NT2/D1 (cell line): ENCODE data around the gene GPR152.

Source experiments
- DNase-seq: peaks from one replicate; pipeline ENCODE4 v3.0.0-alpha.2; 2011; ENCODE audit warnings: low read depth, low spot score
- H3K27me3 ChIP-seq: 2 replicates; pipeline ENCODE4 v1.6.0; 2011; ENCODE audit warnings: mild to moderate bottlenecking; ENCODE audit not compliant: insufficient read length, insufficient read depth
- H3K36me3 ChIP-seq: 2 replicates; pipeline ENCODE4 v1.6.1; 2011; ENCODE audit warnings: mild to moderate bottlenecking, low read length, mixed read lengths; ENCODE audit not compliant: insufficient read depth, insufficient read length
- H3K4me1 ChIP-seq: 2 replicates; pipeline ENCODE4 v1.5.1; 2011; ENCODE audit not compliant: insufficient read depth, insufficient read length
- H3K4me3 ChIP-seq: 2 replicates; pipeline ENCODE4 v1.5.1; 2011; ENCODE audit warnings: low read depth; ENCODE audit not compliant: insufficient read length
- H3K9ac ChIP-seq: 2 replicates; pipeline ENCODE4 v1.6.0; 2011; ENCODE audit warnings: low read depth; ENCODE audit not compliant: insufficient read length
- H3K9me3 ChIP-seq: 2 replicates; pipeline ENCODE4 v1.5.1; 2011; ENCODE audit warnings: mild to moderate bottlenecking, low read length; ENCODE audit not compliant: insufficient read depth
- SUZ12 ChIP-seq: IDR thresholded peaks from 2 replicates; pipeline ENCODE4 v1.6.1; 2011; ENCODE audit not compliant: insufficient read length, insufficient read depth; ENCODE audit errors: extremely low read depth
- YY1 ChIP-seq: IDR thresholded peaks from 2 replicates; pipeline ENCODE4 v1.6.1; 2011; ENCODE audit not compliant: insufficient read length, insufficient read depth
- ZNF274 ChIP-seq: IDR thresholded peaks from 2 replicates; pipeline ENCODE4 v1.6.1; 2011; ENCODE audit warnings: mild to moderate bottlenecking, low read depth, low read length

Gene GPR152

GRCh38 chr11:67415501-67416304 is 36.8 kb downstream of the GPR152 start, which contains the start of gene CARNS1:
CARNS1 (plus strand) TSS chr11:67415678; CDS start chr11:67416200, 522 bp downstream.
- Histone ChIP-seq H3K36me3 (peaks cover 2% of the 10 kb centered on the region), H3K4me1 (peaks cover 61% of the 10 kb centered on the region), H3K9ac (peak within 1 kb of the TSS; percentile 74), H3K27me3 (peaks cover 44% of the 10 kb centered on the region), H3K4me3 (peak within 1 kb of the TSS; percentile 40), H3K9me3 (no peaks in the 10 kb centered on the region)
- no peak for DNase-seq
- TF ChIP-seq YY1 (no peak), ZNF274 (no peak), SUZ12 (no peak)

- Histone ChIP-seq H3K4me3 (no peak overlapping the region), H3K4me1 (peaks cover 64% of the 10 kb centered on the region), H3K27me3 (peaks cover 34% of the 10 kb centered on the region), H3K36me3 (no peaks in the 10 kb centered on the region), H3K9me3 (no peaks in the 10 kb centered on the region), H3K9ac (peak overlapping the region; percentile 51)
- no peak for DNase-seq
- TF ChIP-seq SUZ12 (no peak), ZNF274 (no peak), YY1 (no peak)
Measured at GRCh38 chr11:67413266-67413849, 39.2 kb downstream of the GPR152 start.

- no peak overlapping the region for H3K4me3 ChIP-seq
- DNase-seq = no peak
- peak overlapping the region; percentile 51 for H3K9ac ChIP-seq
- TF ChIP-seq SUZ12 = no peak
- no peak for TF ChIP-seq ZNF274
- TF ChIP-seq YY1 = no peak
- H3K36me3 ChIP-seq = no peaks in the 10 kb centered on the region
- H3K4me1 ChIP-seq = peaks cover 62% of the 10 kb centered on the region
- H3K9me3 ChIP-seq = no peaks in the 10 kb centered on the region
- H3K27me3 ChIP-seq = peaks cover 41% of the 10 kb centered on the region
Measured at GRCh38 chr11:67412495-67413179, 39.9 kb downstream of the GPR152 start.

DNA sequence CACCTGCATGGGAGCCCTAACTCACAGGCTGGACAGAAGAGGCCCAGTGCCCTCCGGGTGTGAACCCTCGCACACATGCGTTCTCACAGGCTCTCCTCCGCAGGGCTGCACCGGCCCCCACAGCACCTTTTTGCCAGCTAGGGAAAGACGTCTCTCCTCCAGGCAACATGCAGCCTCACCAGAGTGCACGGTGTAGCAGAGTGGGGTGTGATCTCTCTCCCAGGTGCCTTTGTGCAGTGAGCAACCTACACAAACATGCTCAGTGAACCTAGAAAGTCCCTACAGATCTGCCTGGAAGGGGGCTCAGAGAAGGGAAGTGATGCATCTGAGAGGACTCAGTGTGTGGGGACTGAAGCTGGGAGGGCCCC is 40.8 kb downstream of the GPR152 start:
- Histone ChIP-seq H3K9me3 (no peaks in the 10 kb centered on the region), H3K4me1 (peaks cover 64% of the 10 kb centered on the region), H3K36me3 (no peaks in the 10 kb centered on the region), H3K4me3 (no peak overlapping the region), H3K9ac (peak overlapping the region; percentile 4), H3K27me3 (peaks cover 50% of the 10 kb centered on the region)
- no peak for TF ChIP-seq SUZ12
- TF ChIP-seq YY1 = no peak
- no peak for TF ChIP-seq ZNF274
- DNase-seq = no peak

DNA sequence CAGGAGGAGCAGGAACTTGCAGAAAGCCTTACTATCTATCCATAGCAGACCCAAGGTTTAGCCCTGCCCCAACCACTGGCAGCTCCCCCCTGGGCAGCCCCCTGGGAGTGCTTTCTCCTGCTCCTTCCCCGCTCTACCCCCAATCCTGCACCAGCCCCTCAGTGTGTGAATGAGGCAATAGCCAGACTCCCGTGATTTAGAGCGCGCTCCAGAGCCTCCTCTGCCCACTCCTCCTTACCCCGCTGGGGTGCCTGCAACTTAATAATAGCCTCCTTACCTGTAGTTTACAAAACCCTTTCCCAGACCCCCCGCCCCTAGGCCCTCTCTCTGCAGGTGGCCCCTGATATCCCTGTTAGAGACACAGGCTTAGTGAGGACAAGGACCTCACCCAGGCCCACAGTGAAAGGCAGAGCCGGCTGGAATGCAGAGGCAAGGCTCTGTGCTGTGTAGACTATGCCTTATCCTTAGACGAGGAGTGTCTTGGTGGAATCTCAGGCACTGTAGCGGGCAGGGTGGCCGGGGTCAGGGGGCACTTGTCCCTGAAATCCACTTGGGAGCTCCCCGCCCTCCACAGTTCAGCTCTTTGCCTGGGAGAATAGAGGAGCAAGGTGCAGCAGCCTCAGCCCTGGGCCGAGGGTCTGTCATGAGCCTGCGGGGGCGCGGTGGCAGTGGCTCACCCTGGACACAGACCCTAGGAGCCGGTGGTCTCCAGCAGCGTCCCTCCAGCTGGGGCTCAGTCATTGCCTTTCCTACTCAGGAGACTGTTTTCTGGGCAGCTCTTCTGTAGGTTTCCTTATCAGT is 41.3 kb downstream of the GPR152 start:
- Histone ChIP-seq H3K36me3 (no peaks in the 10 kb centered on the region), H3K4me1 (peaks cover 58% of the 10 kb centered on the region), H3K4me3 (no peak overlapping the region), H3K9ac (peak overlapping the region; percentile 4), H3K9me3 (no peaks in the 10 kb centered on the region), H3K27me3 (peaks cover 51% of the 10 kb centered on the region)
- no peak for TF ChIP-seq YY1
- TF ChIP-seq ZNF274 = no peak
- no peak for TF ChIP-seq SUZ12
- no peak for DNase-seq

DNA sequence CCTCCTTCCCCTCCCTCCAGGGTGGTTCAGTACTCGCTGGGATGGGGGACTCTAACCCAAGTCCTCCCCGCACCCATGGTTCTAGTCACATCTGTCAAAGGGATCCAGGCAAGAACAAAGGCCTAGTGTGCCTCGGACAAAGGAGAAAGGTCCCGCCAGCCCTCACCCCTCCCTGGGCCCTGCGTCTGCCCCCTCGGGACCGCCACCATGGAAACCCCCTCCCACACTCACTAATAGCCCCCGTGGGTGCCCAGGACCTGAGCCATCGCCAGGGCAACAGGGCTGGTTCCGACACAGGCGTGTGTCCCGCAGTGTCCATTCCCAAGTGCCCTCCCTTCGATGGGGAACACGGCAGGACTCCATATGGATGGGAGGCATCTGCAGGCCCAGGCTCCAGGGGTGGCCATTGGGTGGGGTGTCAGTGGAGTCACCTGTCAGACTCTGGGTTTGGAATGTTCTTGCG is 42.1 kb downstream of the GPR152 start:
- H3K9ac ChIP-seq = no peak overlapping the region
- TF ChIP-seq ZNF274 (no peak), SUZ12 (no peak), YY1 (no peak)
- no peak overlapping the region for H3K4me3 ChIP-seq
- no peaks in the 10 kb centered on the region for H3K9me3 ChIP-seq
- H3K36me3 ChIP-seq = no peaks in the 10 kb centered on the region
- no peak for DNase-seq
- H3K27me3 ChIP-seq = peaks cover 56% of the 10 kb centered on the region
- H3K4me1 ChIP-seq = peaks cover 54% of the 10 kb centered on the region
